T-helper 1 cell treated with Interleukin-12 subunit alpha and Interleukin-12 subunit beta and Interleukin-4 antibody, amounts not matched to agents 30 ng/mL and 1 ng/mL, for 36 hours (primary cell): Measurements from ENCODE around the gene KLHL18. TPM values are rescaled to one million over a fixed set of nuclear protein-coding genes. Genes with fewer than 3 reads are reported as not detected.
"Not testable (repeated sequence)": the region's sequence is repeated elsewhere in the genome, so short reads cannot be mapped to it uniquely, and the experiment has no call there.

Experiments
- intact Hi-C: fragments of 100-400 bp; cut with micrococcal nuclease; formaldehyde crosslinking; loops from one replicate; pipeline ENCODE4 v1.15.1; 2024
- total RNA-seq: library from RNA; stranded (reverse); gene quantifications from 2 replicates; pipeline ENCODE4 v1.2.3, GENCODE V29; 2022

KLHL18 gene
- total RNA-seq, 1 donor from 2014 or later = 28.2 TPM

DNA sequence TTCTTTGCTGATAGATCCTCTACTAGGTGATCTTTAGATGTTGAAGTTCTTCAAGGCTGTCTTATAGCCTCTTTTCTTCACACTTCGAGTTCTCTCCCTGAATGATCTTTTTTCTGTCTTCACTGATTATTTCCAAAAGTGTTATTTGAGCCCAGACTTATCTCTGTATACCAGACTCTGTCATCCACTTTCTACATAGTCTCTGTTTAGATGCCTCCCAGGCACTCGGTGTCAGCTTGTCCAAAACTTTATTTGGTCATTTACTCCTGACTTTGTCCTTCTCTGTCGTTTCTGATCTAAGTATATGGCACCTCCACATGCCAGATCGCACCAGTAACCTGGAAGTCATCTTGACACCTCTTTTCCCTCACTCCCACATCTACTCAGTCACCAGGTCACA is 27.6 kb downstream of the KLHL18 start:
- intact Hi-C loops = no loop called here

DNA sequence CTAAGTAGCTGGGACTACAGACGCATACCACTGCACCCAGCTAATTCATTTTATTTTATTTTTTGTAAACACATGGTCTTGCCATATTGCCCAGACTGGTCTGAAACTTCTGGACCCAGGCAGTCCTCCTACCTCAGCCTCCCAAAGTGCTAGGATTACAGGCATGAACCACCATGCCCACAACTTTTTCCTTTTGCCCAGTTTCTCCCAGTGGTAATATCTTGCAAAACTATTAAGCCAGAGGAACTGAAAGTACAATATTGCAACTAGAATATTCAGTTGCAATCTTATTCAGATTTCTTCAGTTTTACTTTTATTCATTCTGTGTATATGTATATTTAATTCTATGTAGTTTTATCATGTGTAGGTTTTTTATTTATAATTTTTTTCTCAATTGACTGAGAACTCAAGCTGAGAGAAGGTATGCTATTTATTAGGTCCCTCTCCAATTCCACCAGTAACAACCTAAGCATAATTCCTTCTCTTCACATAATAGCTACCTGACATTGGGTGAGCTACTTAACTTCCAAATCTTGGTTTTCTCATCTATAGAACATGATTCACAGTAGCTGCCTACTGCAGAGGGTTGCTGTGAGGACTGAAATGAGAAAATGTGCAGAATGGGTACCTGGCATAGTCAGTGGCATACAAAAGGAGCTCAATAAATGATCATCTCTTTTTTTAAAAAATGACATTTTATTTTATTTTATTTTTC is 30.8 kb downstream of the KLHL18 start:
- intact Hi-C loops = no loop called here

DNA sequence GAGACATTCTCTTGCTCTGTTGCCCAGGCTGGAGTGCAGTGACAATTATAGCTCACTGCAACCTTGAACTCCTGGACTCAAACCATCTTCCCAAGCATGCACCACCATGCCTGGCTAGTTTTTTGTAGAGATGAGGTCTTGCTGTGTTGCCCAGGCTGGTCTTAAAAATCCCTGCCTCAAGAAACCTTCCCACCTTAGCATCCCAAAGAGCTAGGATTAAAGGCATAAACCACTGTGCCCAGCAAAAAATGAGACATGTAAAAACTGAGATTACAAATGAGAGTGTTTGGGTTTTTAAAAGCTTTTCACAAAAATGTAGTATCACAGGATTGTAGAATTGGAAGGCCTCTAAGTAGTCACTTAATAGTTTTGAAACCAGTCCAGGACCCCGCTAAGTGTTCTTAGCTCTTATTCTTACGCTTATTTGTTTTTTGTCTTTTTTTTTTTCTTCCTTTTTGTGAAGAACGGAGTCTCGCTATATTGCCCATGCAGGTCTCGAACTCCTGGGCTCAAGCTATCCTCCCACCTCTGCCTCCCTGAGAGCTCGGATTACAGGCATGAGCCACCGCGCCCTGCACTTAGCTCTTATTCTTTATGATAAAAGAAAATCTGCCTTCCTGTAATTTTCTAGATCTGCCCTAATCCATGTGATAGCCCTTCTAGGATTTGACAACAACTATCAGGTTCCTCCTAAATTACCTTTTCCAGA is 31.5 kb downstream of the KLHL18 start:
- intact Hi-C loops = no loop called here

DNA sequence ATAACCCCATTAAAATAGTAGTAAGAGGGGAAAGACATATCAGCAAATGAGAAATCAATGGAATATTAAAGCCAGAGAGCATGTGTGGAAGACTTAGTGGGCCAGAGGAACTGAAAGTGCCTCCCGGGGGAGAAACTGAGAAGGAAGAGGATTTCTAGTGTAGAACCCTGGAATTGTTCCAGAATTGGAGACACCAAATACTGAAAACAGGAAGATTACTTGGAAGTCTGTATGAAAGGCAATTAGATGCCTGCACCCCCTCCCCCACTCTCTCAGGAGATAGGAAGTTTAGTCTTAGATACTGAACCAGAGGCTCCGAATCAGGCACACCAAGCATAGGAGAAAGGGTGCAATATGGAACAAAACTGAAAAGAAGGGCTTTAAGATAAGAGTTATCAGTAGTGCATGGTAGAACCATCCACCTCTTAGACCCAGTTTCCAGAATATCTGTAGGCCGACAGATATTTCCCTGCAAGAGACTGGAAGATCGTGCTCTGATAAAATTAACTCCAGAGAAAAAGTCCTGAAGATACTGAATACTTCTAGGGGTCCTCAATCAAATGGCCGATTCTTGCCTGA is 32.4 kb downstream of the KLHL18 start:
- intact Hi-C loops = no loop called here

DNA sequence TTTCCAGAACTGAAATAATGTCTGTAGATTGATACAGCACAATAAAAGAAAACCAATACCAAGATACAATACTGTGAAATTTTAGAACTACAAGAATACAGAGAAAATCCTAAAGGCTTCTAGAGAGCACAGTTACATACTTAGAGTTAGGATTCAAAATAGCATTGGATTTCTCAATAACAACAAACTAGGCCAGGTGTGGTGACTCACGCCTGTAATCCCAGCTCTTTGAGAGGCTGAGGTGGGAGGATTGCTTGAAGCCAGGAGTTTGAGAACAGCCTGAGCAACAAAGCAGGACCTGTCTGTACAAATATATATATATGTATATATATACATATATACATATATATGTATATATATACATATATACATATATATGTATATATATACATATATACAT is 33.4 kb downstream of the KLHL18 start:
- intact Hi-C loops = not testable (repeated sequence)

DNA sequence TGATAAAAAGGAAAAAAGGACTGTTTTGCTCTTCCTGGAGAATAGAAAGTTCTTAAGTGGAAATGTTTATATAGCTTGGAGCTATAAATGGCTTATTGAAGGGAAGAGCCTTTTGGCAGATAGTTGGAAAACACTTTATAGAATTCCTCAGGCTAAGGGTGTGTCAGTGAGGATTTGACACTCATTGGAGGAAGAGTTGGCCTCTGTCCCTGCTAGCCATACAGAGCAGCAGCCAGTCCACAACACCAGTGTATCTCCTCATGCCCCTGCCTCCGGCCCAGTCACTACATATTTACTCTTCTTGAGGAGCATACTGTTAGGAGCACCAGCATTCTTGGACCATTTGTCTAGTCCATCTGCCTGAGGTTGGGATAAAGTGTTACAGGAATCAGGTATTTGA is 36.2 kb downstream of the KLHL18 start:
- intact Hi-C loops = no loop called here

DNA sequence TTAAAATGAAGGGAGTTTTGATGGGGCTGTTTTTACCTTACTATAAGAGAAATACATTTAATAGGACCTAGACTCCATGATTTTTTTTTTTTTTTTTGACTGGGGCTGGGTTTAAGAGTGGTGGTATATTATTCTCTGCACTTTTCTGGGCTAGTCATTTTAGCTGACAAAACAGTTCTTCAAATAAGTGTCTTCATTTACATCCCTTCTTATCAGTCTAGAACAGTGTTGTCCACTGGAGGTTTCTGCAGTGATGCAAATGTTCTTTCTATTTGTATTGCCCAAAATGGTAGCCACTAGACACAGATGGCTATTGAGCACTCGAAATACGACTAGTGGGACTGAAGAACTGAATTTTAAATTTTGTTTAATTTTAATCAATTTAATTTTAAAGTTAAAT is 37.2 kb downstream of the KLHL18 start:
- intact Hi-C loops = loop anchor here (5.0 to 10.0 kb wide), 2 partner anchors 395 to 473 kb away; no protein-coding TSS in a partner anchor

DNA sequence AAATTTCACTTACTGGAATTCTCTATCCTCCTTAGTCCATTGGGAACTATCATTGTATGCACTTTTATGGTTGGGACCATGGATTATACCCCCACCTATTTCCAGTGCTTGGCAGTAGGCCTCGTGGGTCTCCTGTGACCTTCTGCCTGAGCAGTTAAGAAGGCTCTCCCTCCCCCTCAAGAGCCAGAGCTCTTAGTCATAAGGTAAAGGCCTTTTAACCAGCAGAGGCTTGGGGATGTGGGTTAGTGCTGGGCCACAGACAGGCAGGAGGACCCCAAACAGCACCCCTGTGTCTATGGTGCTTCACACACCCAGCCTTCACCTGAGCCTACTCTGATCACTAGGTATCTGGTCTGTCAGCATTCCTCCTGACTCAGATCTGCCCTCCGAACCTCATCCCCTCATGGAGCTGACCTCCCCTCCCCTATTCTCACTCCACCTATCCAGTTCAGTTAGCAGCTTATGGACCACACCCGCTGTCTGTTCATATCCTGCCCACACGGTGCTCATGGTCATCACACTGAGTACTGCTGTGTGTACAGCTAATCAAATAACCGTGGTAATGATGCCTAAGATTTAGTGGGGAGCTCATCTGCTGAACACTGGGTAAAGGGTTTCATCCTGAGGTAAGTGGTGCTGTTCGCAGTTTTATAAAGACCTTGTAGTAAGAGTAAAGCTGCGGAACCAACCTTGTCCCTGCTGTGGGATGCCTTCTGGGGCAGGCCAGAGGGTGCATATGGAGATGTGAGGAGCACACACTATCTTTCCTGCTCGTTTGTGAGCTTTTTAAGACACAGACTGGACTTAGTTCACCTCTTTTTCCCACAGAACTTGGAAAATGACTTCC is 40.9 kb downstream of the KLHL18 start:
- intact Hi-C loops = loop anchor here (1.0 to 10.0 kb wide), 8 partner anchors 41 to 618 kb away; partner anchors contain the start of genes KIF9, KLHL18 and SETD2

DNA sequence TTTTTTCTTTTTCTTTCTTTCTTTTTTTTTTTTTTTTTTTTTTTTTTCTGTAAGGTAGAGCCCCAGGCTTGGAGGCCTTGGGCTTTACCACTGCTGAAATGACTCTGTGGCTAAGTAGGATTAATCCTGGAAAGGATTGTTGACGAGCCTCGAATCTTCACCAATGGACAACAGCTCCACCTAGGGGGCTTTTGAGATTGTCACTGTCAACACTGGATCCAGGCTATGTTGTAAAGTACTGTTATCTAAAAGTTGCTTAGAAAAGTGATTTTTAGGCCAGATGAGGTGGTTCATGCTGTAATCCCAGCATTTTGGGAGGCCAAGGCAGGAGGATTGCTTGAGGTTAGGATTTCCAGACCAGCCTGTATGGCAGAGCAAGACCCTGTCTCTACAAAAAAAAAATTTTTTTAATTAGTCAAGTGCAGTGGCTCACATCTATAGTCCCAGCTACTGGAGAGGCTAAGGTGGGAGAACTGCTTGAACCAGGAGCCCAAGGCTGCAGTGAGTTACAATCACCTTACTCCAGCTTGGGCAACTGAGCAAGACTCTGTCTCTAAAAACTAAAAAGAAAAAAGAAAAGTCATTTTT is 41.6 kb downstream of the KLHL18 start:
- intact Hi-C loops = loop anchor here (1.0 to 10.0 kb wide), 8 partner anchors 42 to 619 kb away; partner anchors contain the start of genes KIF9, KLHL18 and SETD2

DNA sequence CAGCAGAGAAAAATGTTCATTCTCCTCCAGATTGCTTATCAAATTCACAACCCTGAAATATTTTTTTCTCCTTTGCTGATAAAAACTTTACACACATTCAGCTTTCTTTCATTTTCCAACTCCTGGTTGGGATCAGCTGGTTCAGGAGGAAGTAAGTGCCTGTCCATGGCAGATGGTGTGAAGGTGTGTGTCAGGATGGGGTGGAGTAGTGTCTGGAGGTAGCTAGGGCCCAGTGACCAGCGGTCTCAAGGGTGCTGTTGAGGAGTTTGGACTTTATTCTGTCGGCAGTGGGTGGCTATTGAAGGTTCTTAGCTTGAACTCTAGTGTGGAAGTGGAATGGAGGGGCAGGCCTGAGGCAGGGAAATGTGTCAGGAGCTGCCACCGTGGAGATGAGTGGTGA is 51.2 kb downstream of the KLHL18 start:
- intact Hi-C loops = no loop called here

DNA sequence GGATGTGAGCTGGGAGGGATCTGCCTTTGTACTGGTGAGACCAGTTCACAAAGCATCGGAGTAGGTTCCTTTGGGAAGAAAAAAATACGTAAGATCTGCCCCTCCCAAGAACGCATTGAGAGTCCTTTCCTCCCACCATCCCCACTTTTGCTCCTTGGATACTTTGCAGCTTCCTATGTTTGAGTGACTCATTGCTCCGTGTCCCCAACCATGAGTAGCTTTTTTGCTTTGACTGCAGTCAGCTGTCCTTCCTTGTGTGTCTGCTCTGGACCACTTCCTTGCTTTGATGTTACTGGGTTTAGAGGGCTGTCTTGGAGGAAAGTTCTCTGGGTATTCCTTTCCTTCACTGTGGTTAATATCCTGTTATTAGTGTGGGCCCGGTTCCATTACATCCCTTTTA is 54.9 kb downstream of the KLHL18 start:
- intact Hi-C loops = no loop called here

DNA sequence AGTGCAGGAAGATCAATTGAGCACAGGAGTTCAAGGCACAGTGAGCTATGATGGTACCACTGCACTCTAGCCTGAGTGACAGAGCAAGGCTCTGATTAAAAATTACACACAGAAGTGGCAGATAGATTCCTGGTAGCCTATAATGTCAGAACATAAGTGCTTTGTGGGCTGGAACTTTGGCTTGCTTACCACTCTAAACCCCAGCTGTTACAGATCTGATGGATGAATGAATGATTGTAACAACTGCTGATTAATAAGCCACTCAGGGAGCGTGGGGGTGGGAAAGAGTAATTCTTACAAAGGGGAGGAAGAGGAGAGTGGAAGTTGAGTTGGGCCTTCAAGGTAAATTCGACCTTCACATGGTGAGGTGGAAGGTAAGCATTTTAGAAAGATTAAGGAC is 57.2 kb downstream of the KLHL18 start:
- intact Hi-C loops = no loop called here

DNA sequence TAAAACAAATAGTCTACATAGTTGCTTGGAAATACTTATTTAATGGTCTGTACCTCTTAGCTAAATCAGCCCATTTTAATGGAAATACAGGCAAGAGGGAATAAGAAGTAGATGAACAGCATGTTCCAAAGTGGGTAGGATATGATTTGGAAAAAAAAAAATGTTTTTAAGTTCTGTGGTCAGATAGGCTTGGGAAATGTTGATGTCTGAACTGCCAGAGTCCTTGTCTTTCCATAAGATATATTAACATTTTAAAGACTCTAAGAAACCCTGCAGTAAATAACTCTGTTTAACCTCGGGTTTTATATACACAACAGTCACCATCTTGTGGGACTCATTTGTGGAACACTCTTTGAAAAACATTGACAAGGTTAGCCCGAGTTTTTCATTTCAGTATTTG is 58.1 kb downstream of the KLHL18 start:
- intact Hi-C loops = no loop called here

DNA sequence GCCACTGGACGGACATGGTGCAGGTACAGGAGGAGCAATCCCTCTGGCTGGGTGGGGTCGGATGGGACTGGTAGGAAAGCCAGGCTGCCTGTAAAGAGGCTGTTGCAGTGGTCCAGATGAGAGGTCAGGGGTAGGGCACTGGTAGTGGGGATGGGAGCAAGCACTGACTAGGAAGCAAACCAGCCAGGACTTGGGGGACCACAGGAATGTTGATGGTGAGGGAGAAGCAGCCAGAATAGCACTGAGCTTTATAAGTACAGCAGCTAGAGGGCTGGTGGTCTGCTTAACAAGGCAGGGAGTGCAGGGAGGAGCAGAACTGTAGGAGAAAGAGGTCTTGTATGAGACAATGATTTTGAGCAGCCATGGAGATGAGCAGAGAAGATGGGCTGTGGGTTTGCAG is 59.4 kb downstream of the KLHL18 start:
- intact Hi-C loops = no loop called here

DNA sequence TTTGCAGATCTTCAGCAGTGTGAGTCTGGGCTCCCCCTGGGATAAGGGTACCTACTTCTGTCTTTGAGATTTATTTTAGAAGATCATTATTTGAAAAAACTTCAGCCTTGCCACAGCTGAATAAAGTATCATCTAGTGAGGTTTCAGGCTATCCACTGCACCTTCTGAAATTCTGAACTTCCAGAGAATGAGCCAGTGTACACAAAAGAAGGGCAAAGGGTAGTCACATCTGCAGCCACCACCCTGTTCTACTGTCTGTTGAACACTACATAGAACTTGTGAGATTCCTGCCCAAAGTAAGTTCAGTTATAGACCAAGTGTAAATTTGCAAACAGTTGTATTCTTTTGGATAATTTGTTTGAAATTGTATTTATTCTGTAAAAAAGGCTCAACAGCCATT is 60.1 kb downstream of the KLHL18 start:
- intact Hi-C loops = no loop called here

DNA sequence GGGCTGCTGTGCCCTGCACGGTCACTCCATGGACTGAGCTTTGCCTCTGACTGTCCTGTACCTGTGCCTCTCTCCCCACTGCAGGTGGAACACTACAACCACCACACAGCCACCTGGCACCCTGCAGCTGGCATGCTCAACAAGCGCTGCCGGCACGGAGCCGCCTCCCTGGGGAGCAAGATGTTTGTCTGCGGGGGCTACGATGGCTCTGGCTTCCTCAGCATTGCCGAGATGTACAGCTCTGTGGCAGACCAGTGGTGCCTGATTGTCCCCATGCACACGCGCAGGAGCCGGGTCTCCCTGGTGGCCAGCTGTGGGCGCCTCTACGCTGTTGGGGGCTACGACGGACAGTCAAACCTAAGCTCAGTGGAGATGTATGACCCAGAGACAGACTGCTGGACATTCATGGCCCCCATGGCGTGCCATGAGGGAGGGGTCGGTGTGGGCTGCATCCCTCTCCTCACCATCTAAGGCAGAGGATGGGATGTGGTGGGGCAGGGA is 60.8 kb downstream of the KLHL18 start:
- intact Hi-C loops = no loop called here

DNA sequence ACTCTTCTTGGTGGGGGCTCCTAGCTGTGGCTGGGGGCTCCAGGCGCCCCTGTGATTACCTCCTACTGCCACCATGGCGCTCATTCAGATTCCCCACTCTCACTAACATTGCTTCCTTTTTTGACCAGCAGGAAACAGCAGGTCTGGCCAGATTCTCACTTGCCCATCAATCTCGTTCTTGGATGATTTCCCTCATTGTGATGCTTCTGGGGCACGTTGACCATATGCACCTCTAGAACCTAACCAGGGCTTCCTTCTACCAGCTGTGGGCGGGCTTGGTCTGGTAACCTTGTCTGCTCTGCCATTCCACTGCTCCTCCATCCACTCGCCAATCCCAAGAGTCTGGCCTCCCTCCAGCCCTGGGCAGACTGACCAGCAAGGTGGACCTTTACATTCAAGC is 62.2 kb downstream of the KLHL18 start:
- intact Hi-C loops = no loop called here

DNA sequence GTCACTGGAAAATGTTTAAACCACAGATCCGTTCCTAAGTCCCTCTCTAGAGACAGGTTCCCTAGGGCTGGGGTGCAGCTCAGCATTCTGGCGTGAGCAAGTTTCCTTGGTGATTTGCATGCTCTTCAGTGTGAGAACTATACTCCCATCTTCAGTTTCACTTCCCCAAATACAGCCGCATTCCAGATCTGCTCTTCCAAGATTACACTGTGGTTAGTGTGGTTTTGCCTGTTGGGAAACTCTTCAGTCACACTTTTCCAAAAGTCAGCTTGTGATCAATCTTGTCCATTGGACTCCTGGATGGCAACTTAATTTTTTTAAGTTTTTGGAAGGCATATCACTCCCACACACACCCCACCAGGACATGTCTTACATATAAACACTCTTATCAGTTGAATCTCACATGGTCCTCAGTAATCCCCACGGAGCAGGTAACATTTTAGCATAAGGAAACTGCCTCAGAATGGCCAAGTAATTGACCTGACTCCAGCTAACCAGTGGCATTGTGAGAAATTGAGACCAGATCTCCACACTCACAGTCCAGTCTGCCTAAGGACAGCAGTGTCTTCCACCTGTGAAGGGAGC is 64.6 kb downstream of the KLHL18 start:
- intact Hi-C loops = no loop called here

DNA sequence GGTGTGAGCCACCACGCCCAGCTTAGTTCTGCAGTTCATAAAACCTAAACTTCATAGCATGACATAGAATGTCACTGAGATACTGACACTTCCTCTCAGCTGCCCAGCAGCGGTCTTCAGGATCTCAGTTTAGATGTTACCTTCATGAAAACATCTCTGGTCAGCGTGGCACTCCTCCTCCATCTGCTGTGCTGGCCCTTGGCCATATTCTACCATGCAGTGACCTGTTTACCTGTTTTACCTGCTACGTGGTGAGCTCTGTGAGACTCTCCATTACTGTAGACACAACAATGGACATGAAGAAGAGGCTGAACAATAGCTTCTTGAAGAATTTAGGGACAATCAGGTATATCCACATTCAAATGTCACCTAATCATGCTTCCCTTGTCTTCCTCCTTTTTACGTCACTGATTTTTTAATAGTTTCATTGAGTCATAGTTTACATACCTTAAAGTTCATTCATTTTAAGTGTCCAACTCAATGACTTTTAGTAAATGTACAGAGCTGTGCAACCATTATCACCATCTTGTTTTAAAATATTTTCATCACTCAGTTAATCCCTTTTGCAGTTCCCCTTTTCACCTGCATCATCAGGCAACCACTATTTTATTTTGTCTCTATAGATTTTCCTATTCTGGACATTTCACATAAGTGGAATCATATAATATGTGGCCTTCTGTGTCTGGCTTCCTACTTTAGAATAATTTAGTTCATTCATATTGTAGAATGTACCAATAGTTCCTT is 65.8 kb downstream of the KLHL18 start:
- intact Hi-C loops = no loop called here

DNA sequence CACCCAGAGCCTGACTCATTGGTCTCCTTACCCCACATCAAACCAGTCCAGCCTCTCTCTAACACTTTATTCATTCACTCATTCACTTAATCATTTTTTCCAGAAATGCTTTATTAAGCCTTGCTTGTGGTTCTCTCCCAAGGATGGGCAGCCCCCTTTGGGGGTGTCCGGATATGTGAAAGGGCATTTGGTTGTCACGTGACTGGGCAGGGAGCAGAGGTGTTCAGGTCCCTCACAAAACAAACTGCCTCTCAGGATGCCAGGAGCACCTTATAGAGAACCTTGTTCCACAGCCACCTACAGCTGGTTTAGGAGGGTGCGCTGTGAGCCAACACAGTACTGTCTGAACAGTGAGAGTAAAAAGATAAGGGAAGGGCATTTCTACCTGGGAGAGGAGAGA is 72.3 kb downstream of the KLHL18 start:
- intact Hi-C loops = no loop called here
